Testis (tissue), 3 donors: ENCODE measurements around the gene DNAI1. TPM values are rescaled to one million over a fixed set of nuclear protein-coding genes. Genes with fewer than 3 reads are reported as not detected.

Source experiments
- DNase-seq: peaks from one replicate; pipeline ENCODE4 v3.0.0-alpha.2; 2019
- H3K27ac ChIP-seq, 2 donors: fragments of 200-600 bp; sonication (generic); one replicate each; pipeline ENCODE4 v1.5.1; 2019
- H3K27me3 ChIP-seq: fragments of 200-600 bp; sonication (generic); one replicate; pipeline ENCODE4 v1.5.1; 2019
- H3K36me3 ChIP-seq: fragments of 200-600 bp; sonication (generic); one replicate; pipeline ENCODE4 v1.5.1; 2017; ENCODE audit warnings: low read depth; ENCODE audit errors: missing control alignments
- H3K4me1 ChIP-seq: fragments of 200-600 bp; sonication (generic); one replicate; pipeline ENCODE4 v1.5.1; 2019
- H3K4me3 ChIP-seq, 2 donors: fragments of 200-600 bp; sonication (generic); one replicate each; pipeline ENCODE4 v1.5.1; 2017 to 2019
- H3K9me3 ChIP-seq: fragments of 200-600 bp; sonication (generic); one replicate; pipeline ENCODE4 v1.5.1; 2017
- CTCF ChIP-seq, 3 experiments: fragments of 450-650 bp in 2 of 3; fragments of 200-600 bp in 1 of 3; sonication (generic) in 1 of 3; IDR thresholded peaks; one replicate each; pipeline ENCODE4 v1.5.1; 2016 to 2019; ENCODE audit warnings: antibody characterized with exemption in 3 of 3, mild to moderate bottlenecking in 2 of 3, moderate library complexity in 1 of 3
- POLR2A ChIP-seq: fragments of 450-650 bp; IDR thresholded peaks from one replicate; pipeline ENCODE4 v1.6.1; 2017; ENCODE audit warnings: antibody characterized with exemption, mild to moderate bottlenecking, moderate library complexity
- WGBS, 2 donors: methylation state at CpG; one replicate each; pipeline ENCODE4 v1.1.5; 2018; 5-methylcytosine and 5-hydroxymethylcytosine counted together
- intact Hi-C: fragments of 100-400 bp; cut with DNase I; formaldehyde crosslinking; loops from one replicate; pipeline ENCODE4 v1.15.1; 2023; ENCODE audit warnings: low total_unique reads
- polyA plus RNA-seq: library from polyadenylated mRNA; stranded (reverse); fragments of 350-450 nt; fragmentation: Illumina TruSeq; extraction: RNeasy Lipid Tissue Mini Kit (QIAGEN cat#74804); gene quantifications from one replicate; pipeline ENCODE4 v1.2.3, GENCODE V29; 2014; ENCODE audit warnings: low read depth, low replicate concordance; ENCODE audit not compliant: insufficient read depth
- total RNA-seq, 2 donors: library from RNA; depleted of rRNA; stranded (reverse); fragments of >200 nt; gene quantifications; one replicate each; pipeline ENCODE4 v1.2.3, GENCODE V29; 2016

DNAI1 gene
- total and polyA plus RNA-seq, 3 donors from 2014 or later = 22.7 to 109 (median 36.7) TPM

DNA sequence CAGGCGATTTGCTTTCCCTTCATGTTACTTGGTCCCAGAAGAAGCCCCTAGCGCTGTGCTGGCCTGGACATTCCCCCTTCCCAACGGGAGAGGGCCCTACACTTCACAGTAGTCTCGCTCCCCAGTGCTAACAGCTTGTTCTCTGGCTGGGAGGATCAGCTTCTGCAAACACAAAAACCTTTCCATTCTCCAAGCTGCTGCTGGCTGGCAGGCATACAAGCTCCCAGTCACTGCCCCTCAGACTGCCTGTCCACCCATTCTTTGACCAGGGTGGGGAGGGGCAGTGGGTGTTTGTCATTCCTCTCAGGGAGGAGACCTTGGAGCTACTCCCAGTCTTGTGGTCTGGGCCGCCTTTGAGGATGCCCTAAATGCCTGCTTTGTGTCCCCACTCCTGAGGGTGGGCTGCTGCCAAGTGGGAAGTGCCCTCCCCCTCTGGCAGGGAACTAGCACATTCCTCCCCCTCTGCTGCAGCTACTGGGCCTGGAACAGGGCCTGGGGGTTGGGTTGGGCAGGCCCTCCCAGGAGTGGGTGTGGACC lies 43.4 kb downstream of the DNAI1 start:
- Histone ChIP-seq H3K36me3 (no peaks in the 10 kb centered on the region), H3K27ac (no peak overlapping the region), H3K4me3 (no peak overlapping the region), H3K27me3 (no peaks in the 10 kb centered on the region), H3K4me1 (peaks cover 25% of the 10 kb centered on the region), H3K9me3 (no peaks in the 10 kb centered on the region)
- peak in 1 of 3 experiments; percentile 22 for TF ChIP-seq CTCF (IDR thresholded peaks at IDR 0.05)
- TF ChIP-seq POLR2A = no peak
- intact Hi-C loops = loop anchor here (10.0 kb wide), 1 partner anchor 97 kb away; no protein-coding TSS in a partner anchor
- WGBS, 2 donors = 39 to 41% methylated on average over 4 to 5 of the region's 5 CpGs
- peak; percentile 95 for DNase-seq

- Histone ChIP-seq H3K4me3 (no peak overlapping the region), H3K27ac (no peak overlapping the region), H3K27me3 (no peaks in the 10 kb centered on the region), H3K4me1 (peaks cover 25% of the 10 kb centered on the region), H3K36me3 (no peaks in the 10 kb centered on the region), H3K9me3 (no peaks in the 10 kb centered on the region)
- intact Hi-C loops = loop anchor here (10.0 kb wide), 1 partner anchor 98 kb away; no protein-coding TSS in a partner anchor
- TF ChIP-seq POLR2A = no peak
- TF ChIP-seq CTCF (IDR thresholded peaks at IDR 0.05) = no peak
- DNase-seq = peak; percentile 64
- WGBS, 2 donors = 54 to 62% methylated on average over 10 of the region's 10 CpGs
These were observed 43.9 kb downstream of the DNAI1 start for GRCh38 chr9:34502471-34502870.

DNA sequence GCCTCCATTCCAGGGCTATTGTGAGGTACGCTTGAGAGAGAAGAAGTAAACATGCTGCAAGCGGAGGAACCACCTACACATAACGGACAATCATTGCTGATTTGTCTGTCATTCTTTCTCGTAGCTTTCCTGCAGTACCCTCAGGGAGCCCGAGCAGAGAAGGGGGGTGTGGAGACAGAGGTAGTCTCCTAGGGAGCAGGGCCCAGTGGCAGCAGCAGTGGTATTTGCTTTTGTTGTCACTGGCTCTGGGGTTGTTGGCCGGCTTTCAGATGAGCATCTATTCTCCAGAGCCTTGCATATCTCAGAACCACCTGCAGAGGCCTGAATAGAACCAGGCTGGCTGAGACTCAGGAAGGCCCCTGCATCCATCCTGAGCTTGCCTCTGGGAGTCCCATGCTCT lies 44.3 kb downstream of the DNAI1 start:
- Histone ChIP-seq H3K4me3 (no peak overlapping the region), H3K27ac (no peak overlapping the region), H3K36me3 (no peaks in the 10 kb centered on the region), H3K4me1 (peaks cover 25% of the 10 kb centered on the region), H3K27me3 (no peaks in the 10 kb centered on the region), H3K9me3 (no peaks in the 10 kb centered on the region)
- no peak for TF ChIP-seq POLR2A
- no peak for TF ChIP-seq CTCF (IDR thresholded peaks at IDR 0.05)
- WGBS, 2 donors = 61 to 69% methylated on average over 6 of the region's 6 CpGs
- DNase-seq = no peak
- intact Hi-C loops = loop anchor here (10.0 kb wide), 1 partner anchor 98 kb away; no protein-coding TSS in a partner anchor

DNA sequence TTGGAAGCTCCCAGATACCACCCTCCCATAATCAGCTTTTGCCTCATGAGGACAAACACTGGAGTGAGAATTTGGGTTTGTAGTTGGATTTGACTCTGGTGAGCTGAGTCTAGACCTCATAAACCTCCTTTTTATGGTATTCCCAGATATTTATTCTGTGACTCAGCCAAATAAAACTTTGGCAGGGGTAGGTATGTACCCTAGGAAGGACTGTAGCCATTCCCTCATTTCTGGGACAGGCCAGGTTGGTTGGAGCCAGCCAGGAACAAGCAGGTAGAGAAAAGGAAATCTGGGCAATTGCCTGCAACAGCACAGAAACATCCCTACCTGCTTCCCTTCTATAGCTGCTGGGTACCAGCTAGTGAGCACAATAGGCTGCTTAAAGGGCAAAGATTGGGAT lies 44.8 kb downstream of the DNAI1 start:
- TF ChIP-seq CTCF (IDR thresholded peaks at IDR 0.05) (no peak), POLR2A (no peak)
- H3K9me3 ChIP-seq = no peaks in the 10 kb centered on the region
- no peak overlapping the region for H3K27ac ChIP-seq
- no peaks in the 10 kb centered on the region for H3K27me3 ChIP-seq
- H3K4me1 ChIP-seq = peaks cover 25% of the 10 kb centered on the region
- no peak overlapping the region for H3K4me3 ChIP-seq
- DNase-seq = no peak
- H3K36me3 ChIP-seq = no peaks in the 10 kb centered on the region
- intact Hi-C loops = loop anchor here (10.0 kb wide), 1 partner anchor 99 kb away; no protein-coding TSS in a partner anchor
